ENCODE results near the gene RFPL2.

The RFPL2 gene

DNA sequence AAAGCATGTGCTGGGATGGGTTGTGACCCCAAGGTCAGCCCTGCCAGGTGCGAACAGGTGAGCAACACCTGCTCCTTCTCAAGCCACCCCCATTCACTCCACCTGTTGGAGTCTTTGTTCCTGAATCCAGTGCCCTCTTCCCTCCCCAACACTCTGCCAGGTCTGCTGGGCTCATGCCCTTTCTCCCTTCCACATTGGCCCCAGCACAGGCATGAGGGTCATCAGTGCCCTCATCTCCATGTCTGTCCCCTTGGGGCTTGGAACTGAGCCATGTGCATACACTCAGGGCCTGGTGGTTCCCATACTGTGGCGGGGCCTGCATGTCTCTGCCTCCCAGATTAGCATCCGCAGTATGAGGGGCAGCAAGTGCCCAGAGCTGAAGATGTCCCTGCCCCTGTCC is 19.1 kb downstream of the RFPL2 start:
- TF ChIP-seq CTCF (IDR thresholded peaks at IDR 0.05; ENCODE audit: borderline replicate concordance, control extremely low read depth, extremely low read depth, insufficient read depth, missing control alignments): no peak
- DNase-seq (ENCODE audit: low spot score): no peak
- in situ Hi-C loops (cut with MboI; ENCODE audit: low sequenced_read_pairs, unreplicated experiment): no loop called here

GRCh38 chr22:32183625-32184024 is 21.2 kb downstream of the RFPL2 start:
- TF ChIP-seq CTCF (IDR thresholded peaks at IDR 0.05; ENCODE audit: borderline replicate concordance, control extremely low read depth, extremely low read depth, insufficient read depth, missing control alignments): no peak
- DNase-seq (ENCODE audit: low spot score): no peak

GRCh38 chr22:32181043-32181442 is 23.8 kb downstream of the RFPL2 start:
- in situ Hi-C loops (cut with MboI; ENCODE audit: low sequenced_read_pairs, unreplicated experiment): no loop called here
- no peak for TF ChIP-seq CTCF (IDR thresholded peaks at IDR 0.05; ENCODE audit: borderline replicate concordance, control extremely low read depth, extremely low read depth, insufficient read depth, missing control alignments)

More at GRCh38 chr22:32183625-32184024, 21.2 kb downstream of the RFPL2 start:
- in situ Hi-C loops (cut with MboI; ENCODE audit: low sequenced_read_pairs, unreplicated experiment): no loop called here

DNA sequence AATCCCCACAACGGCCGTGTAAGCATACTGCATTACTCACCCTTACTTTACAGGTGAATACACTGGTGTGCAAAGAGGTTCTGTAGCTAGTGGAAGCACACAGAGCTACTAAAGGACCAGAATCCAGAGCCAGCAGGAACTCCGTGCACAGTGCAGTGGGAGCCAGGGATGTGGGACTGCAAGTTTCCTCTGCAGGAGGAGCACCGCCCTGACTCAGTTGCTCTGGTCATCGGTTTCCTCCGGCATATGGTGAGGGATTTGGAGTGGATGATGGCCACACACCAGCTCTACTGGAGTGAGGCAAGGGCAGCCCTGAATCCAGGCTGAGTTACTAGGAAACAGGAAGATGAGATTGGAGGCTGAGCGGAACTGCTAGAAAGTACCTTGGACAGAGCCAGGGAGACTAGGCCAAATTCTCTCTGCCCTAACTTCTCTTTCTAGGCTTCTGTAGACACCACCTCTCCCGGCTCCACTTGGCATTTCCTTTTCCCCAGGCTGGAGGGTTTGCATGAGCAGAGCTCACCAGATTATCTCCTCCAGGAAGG is 27.6 kb downstream of the RFPL2 start:
- in situ Hi-C loops (cut with MboI; ENCODE audit: low sequenced_read_pairs, unreplicated experiment): no loop called here
- TF ChIP-seq CTCF (IDR thresholded peaks at IDR 0.05; ENCODE audit: borderline replicate concordance, control extremely low read depth, extremely low read depth, insufficient read depth, missing control alignments): no peak
- no peak for DNase-seq (ENCODE audit: low spot score)

More at GRCh38 chr22:32181043-32181442, 23.8 kb downstream of the RFPL2 start:
- DNase-seq (ENCODE audit: low spot score): no peak

- in situ Hi-C loops (cut with MboI; ENCODE audit: low sequenced_read_pairs, unreplicated experiment): no loop called here
- no peak for DNase-seq (ENCODE audit: low spot score)
- TF ChIP-seq CTCF (IDR thresholded peaks at IDR 0.05; ENCODE audit: borderline replicate concordance, control extremely low read depth, extremely low read depth, insufficient read depth, missing control alignments): no peak
Observed at GRCh38 chr22:32175683-32176644, 28.9 kb downstream of the RFPL2 start.

GRCh38 chr22:32175115-32175514 is 29.8 kb downstream of the RFPL2 start:
- in situ Hi-C loops (cut with MboI; ENCODE audit: low sequenced_read_pairs, unreplicated experiment): no loop called here
- no peak for DNase-seq (ENCODE audit: low spot score)
- no peak for TF ChIP-seq CTCF (IDR thresholded peaks at IDR 0.05; ENCODE audit: borderline replicate concordance, control extremely low read depth, extremely low read depth, insufficient read depth, missing control alignments)

Measured in GM13976 (cell line).